Transverse colon (tissue), 4 donors: ENCODE results near the gene SATB2. TPM values are rescaled to one million over a fixed set of nuclear protein-coding genes. Genes with fewer than 3 reads are reported as not detected.

ENCODE experiments used
- DNase-seq: peaks from one replicate; pipeline ENCODE4 v3.0.0-alpha.2; 2019
- H3K27ac ChIP-seq, 4 donors: fragments of 200-600 bp; sonication (generic); 2 replicates each; pipeline ENCODE4 v1.5.1; 2016 to 2018; ENCODE audit warnings: inconsistent platforms in 4 of 4
- H3K27me3 ChIP-seq: fragments of 200-600 bp; sonication (generic); 2 replicates; pipeline ENCODE4 v1.5.1; 2017; ENCODE audit warnings: inconsistent platforms
- H3K36me3 ChIP-seq, 4 donors: fragments of 200-600 bp; sonication (generic); 2 replicates each; pipeline ENCODE4 v1.5.1; 2017 to 2019; ENCODE audit warnings: inconsistent platforms in 4 of 4
- H3K4me1 ChIP-seq, 4 donors: fragments of 200-600 bp; sonication (generic); 2 replicates each; pipeline ENCODE4 v1.5.1; 2017 to 2020; ENCODE audit warnings: inconsistent platforms in 4 of 4
- H3K4me3 ChIP-seq, 4 donors: fragments of 200-600 bp; sonication (generic); 1 replicate in 1 of 4; 2 replicates in 3 of 4; pipeline versions ENCODE4 v1.5.1 to v1.6.1; 2017 to 2019; ENCODE audit warnings: inconsistent platforms in 4 of 4
- H3K9me3 ChIP-seq, 2 donors: fragments of 200-600 bp; sonication (generic); 2 replicates each; pipeline ENCODE4 v1.5.1; 2017 to 2019; ENCODE audit warnings: inconsistent platforms in 2 of 2
- CTCF ChIP-seq, 5 experiments: fragments of 200-600 bp in 3 of 5; fragments of 450-650 bp in 2 of 5; sonication (generic) in 3 of 5; IDR thresholded peaks; 1 replicate in 2 of 5; 2 replicates in 3 of 5; pipeline ENCODE4 v1.5.1; 2016 to 2017; ENCODE audit warnings: antibody characterized with exemption in 5 of 5, inconsistent platforms in 3 of 5, mild to moderate bottlenecking in 2 of 5, moderate library complexity in 1 of 5
- EP300 ChIP-seq: sonication (generic); formaldehyde crosslinking; IDR thresholded peaks from one replicate; pipeline ENCODE4 v1.6.1; 2017; ENCODE audit warnings: antibody characterized with exemption, low read depth
- POLR2A ChIP-seq: fragments of 450-650 bp; IDR thresholded peaks from one replicate; pipeline ENCODE4 v1.6.1; 2016; ENCODE audit warnings: antibody characterized with exemption, mild to moderate bottlenecking, moderate library complexity
- POLR2AphosphoS5 ChIP-seq, 3 donors: sonication (generic); formaldehyde crosslinking; IDR thresholded peaks; one replicate each; pipeline ENCODE4 v1.6.1; 2016; ENCODE audit warnings: antibody characterized with exemption in 3 of 3
- WGBS, 2 donors: methylation state at CpG; one replicate each; pipeline ENCODE4 v1.1.5; 2018; ENCODE audit warnings: low coverage in 1 of 2; 5-methylcytosine and 5-hydroxymethylcytosine counted together
- in situ Hi-C, 4 donors: fragments of 200-750 bp; cut with MboI; loops; one replicate each; pipeline versions ENCODE4 v1.15.0 to v1.15.1; 2017; ENCODE audit warnings: low sequenced_read_pairs in 3 of 4, low pct_ligation_motif_present in 1 of 4, low pct_unique_long_range_greater_than_20kb in 1 of 4
- intact Hi-C: fragments of 100-400 bp; cut with DNase I; formaldehyde crosslinking; loops from one replicate; pipeline ENCODE4 v1.15.1; 2023; ENCODE audit warnings: low total_unique reads
- total RNA-seq, 4 donors: library from RNA; depleted of rRNA; stranded (reverse); fragments of >200 nt; gene quantifications; one replicate each; pipeline ENCODE4 v1.1.0, GENCODE V29; 2016

The SATB2 gene
- total RNA-seq, 4 donors from 2014 or later = 289 to 316 (median 293) TPM

- Histone ChIP-seq H3K9me3 (no peaks in the 10 kb centered on the region), H3K4me3 (no peak overlapping the region), H3K27me3 (no peaks in the 10 kb centered on the region), H3K4me1 (peaks cover 0 to 24% (median 4%) of the 10 kb centered on the region in 4 donors), H3K36me3 (peaks cover 0 to 9% (median 0%) of the 10 kb centered on the region in 4 donors), H3K27ac (no peak overlapping the region)
- in situ Hi-C loops = no loop called here
- DNase-seq = no peak
- WGBS, 2 donors = 42 to 43% methylated on average over 3 to 6 of the region's 6 CpGs
- intact Hi-C loops = no loop called here
- TF ChIP-seq EP300 (no peak), POLR2AphosphoS5 (IDR thresholded peaks at IDR 0.05) (peak in 1 of 3 donors; percentile 6)
Observed at GRCh38 chr2:199382091-199382490, 75.6 kb downstream of the SATB2 start.

GRCh38 chr2:199381531-199381930 is 76.2 kb downstream of the SATB2 start:
- TF ChIP-seq EP300 (no peak), POLR2AphosphoS5 (IDR thresholded peaks at IDR 0.05) (no peak), CTCF (IDR thresholded peaks at IDR 0.05) (no peak), POLR2A (no peak)
- H3K36me3 ChIP-seq = peaks cover 0 to 14% (median 0%) of the 10 kb centered on the region in 4 donors
- peaks cover 0 to 24% (median 4%) of the 10 kb centered on the region in 4 donors for H3K4me1 ChIP-seq
- no peak overlapping the region for H3K4me3 ChIP-seq
- in situ Hi-C loops = no loop called here
- 38 to 50% methylated on average over 6 of the region's 6 CpGs for WGBS, 2 donors
- intact Hi-C loops = no loop called here
- H3K27ac ChIP-seq = no peak overlapping the region
- no peaks in the 10 kb centered on the region for H3K9me3 ChIP-seq
- no peak for DNase-seq
- H3K27me3 ChIP-seq = no peaks in the 10 kb centered on the region

- peaks cover 0 to 14% (median 0%) of the 10 kb centered on the region in 4 donors for H3K36me3 ChIP-seq
- intact Hi-C loops = no loop called here
- in situ Hi-C loops = no loop called here
- H3K27me3 ChIP-seq = no peaks in the 10 kb centered on the region
- H3K4me1 ChIP-seq = peaks cover 0 to 12% (median 4%) of the 10 kb centered on the region in 4 donors
- TF ChIP-seq EP300 (no peak), POLR2A (no peak), POLR2AphosphoS5 (IDR thresholded peaks at IDR 0.05) (no peak), CTCF (IDR thresholded peaks at IDR 0.05) (no peak)
- DNase-seq = no peak
- WGBS, 2 donors = 80 to 92% methylated on average over 2 of the region's 2 CpGs
- no peak overlapping the region for H3K27ac ChIP-seq
- no peak overlapping the region for H3K4me3 ChIP-seq
- H3K9me3 ChIP-seq = no peaks in the 10 kb centered on the region
Observed at GRCh38 chr2:199378948-199379650, 78.6 kb downstream of the SATB2 start.

GRCh38 chr2:199370150-199370780 is 87.5 kb downstream of the SATB2 start:
- no peak overlapping the region for H3K4me3 ChIP-seq

More at GRCh38 chr2:199370150-199370780, 87.5 kb downstream of the SATB2 start:
- in situ Hi-C loops (no loop called here), intact Hi-C loops (no loop called here)
- TF ChIP-seq CTCF (IDR thresholded peaks at IDR 0.05) (no peak), POLR2A (no peak), POLR2AphosphoS5 (IDR thresholded peaks at IDR 0.05) (no peak), EP300 (no peak)
- no peak for DNase-seq
- WGBS, 2 donors = 57 to 65% methylated on average over 4 to 6 of the region's 6 CpGs
- H3K36me3 ChIP-seq = peaks cover 0 to 4% (median 0%) of the 10 kb centered on the region in 4 donors
- no peaks in the 10 kb centered on the region for H3K27me3 ChIP-seq
- peaks cover 0 to 23% (median 7%) of the 10 kb centered on the region in 4 donors for H3K4me1 ChIP-seq
- H3K9me3 ChIP-seq = no peaks in the 10 kb centered on the region
- H3K27ac ChIP-seq = no peak overlapping the region
